HepG2 (cell line): ENCODE results near the gene PWWP2A. TPM values are rescaled to one million over a fixed set of nuclear protein-coding genes. Genes with fewer than 3 reads are reported as not detected.

Source experiments
- ARID2 ChIP-seq: sonication (generic); formaldehyde crosslinking; IDR thresholded peaks from 2 replicates; pipeline ENCODE4 v1.8.1; 2022; ENCODE audit warnings: mild to moderate bottlenecking, missing genetic modification reagents, borderline replicate concordance
- EZH2 ChIP-seq: conservative IDR thresholded peaks from 2 replicates; pipeline ENCODE4 v1.6.1; 2012; ENCODE audit warnings: mild to moderate bottlenecking, low read depth, low read length, moderate library complexity
- FOSL2 ChIP-seq: sonication (generic); formaldehyde crosslinking; IDR thresholded peaks from 2 replicates; pipeline ENCODE4 v1.4.0; 2020; ENCODE audit warnings: missing genetic modification reagents
- GATAD1 ChIP-seq: IDR thresholded peaks from 2 replicates; pipeline ENCODE4 v1.6.1; 2016; ENCODE audit warnings: missing genetic modification reagents, missing compliant biosample characterization
- HHEX ChIP-seq: IDR thresholded peaks from 2 replicates; pipeline ENCODE4 v1.6.1; 2016; ENCODE audit warnings: control low read depth
- HNRNPLL ChIP-seq: fragments of 200-400 bp; formaldehyde crosslinking; IDR thresholded peaks from 2 replicates; pipeline ENCODE4 v1.6.1; 2017; ENCODE audit warnings: mild to moderate bottlenecking, low read depth, low read length; ENCODE audit not compliant: poor library complexity, severe bottlenecking
- KDM3A ChIP-seq: IDR thresholded peaks from 2 replicates; pipeline ENCODE4 v1.6.1; 2018; ENCODE audit warnings: low read depth, missing compliant biosample characterization
- KLF12 ChIP-seq: sonication (generic); formaldehyde crosslinking; IDR thresholded peaks from 2 replicates; pipeline ENCODE4 v1.4.0; 2020; ENCODE audit warnings: missing genetic modification reagents, borderline replicate concordance
- KLF9 ChIP-seq: IDR thresholded peaks from 2 replicates; pipeline ENCODE4 v1.6.1; 2016; ENCODE audit warnings: low read depth
- MBNL3 ChIP-seq: fragments of 250-450 bp; sonication (Bioruptor Pico); conservative IDR thresholded peaks from 2 replicates; pipeline ENCODE4 v1.8.0; 2022; ENCODE audit warnings: mild to moderate bottlenecking, inconsistent platforms
- MEIS2 ChIP-seq: sonication (generic); formaldehyde crosslinking; IDR thresholded peaks from 2 replicates; pipeline ENCODE4 v1.9.0; 2021; ENCODE audit warnings: mild to moderate bottlenecking, missing genetic modification reagents
- RBM22 ChIP-seq: fragments of 200-400 bp; formaldehyde crosslinking; optimal IDR thresholded peaks from 2 replicates; pipeline ENCODE3; 2017; ENCODE audit warnings: mild to moderate bottlenecking, low read length, moderate library complexity
- RFX5 ChIP-seq: IDR thresholded peaks from 2 replicates; pipeline ENCODE4 v1.6.1; 2011; ENCODE audit warnings: low read depth, low read length, improper control_type of control experiment
- SYNCRIP ChIP-seq: fragments of 200-400 bp; formaldehyde crosslinking; IDR thresholded peaks from 2 replicates; pipeline ENCODE4 v1.6.1; 2018; ENCODE audit warnings: mild to moderate bottlenecking, low read depth, low read length; ENCODE audit not compliant: insufficient read depth
- TARDBP ChIP-seq: sonication (generic); formaldehyde crosslinking; IDR thresholded peaks from 2 replicates; pipeline ENCODE4 v1.8.0; 2022; ENCODE audit warnings: mild to moderate bottlenecking, missing genetic modification reagents
- ZFP36 ChIP-seq: fragments of 150-350 bp; IDR thresholded peaks from 2 replicates; pipeline ENCODE4 v1.6.1; 2018; ENCODE audit warnings: borderline replicate concordance, low read length, low read depth; ENCODE audit not compliant: partially characterized antibody
- ZMAT3 ChIP-seq: sonication (generic); formaldehyde crosslinking; conservative IDR thresholded peaks from 2 replicates; pipeline ENCODE4 v1.7.0; 2021; ENCODE audit warnings: missing genetic modification reagents
- polyA plus RNA-seq, 8 experiments: library from polyadenylated mRNA; depleted of rRNA in 3 of 8; stranded (reverse) in 7 of 8; unstranded in 1 of 8; fragments of >200 nt; fragmentation: Illumina TruSeq in 4 of 8; extraction: Trizol in 4 of 8; gene quantifications; 2 replicates each; pipeline versions ENCODE4 v1.2.1 to v1.2.3, GENCODE V29; 2011 to 2016; ENCODE audit warnings: low read depth in 4 of 8, missing spikeins in 1 of 8, mixed read lengths in 1 of 8; ENCODE audit not compliant: insufficient read depth in 1 of 8
- total RNA-seq, 5 experiments: library from RNA; depleted of rRNA; stranded (reverse); fragments of >200 nt; fragmentation: Illumina TruSeq; extraction: Trizol; gene quantifications; 2 replicates each; pipeline ENCODE4 v1.2.3, GENCODE V29; 2016; ENCODE audit warnings: low read depth in 1 of 5
- TF ChIP-seq, protein P1 (sequence below): sonication (generic); formaldehyde crosslinking; IDR thresholded peaks from 2 replicates; pipeline ENCODE4 v1.4.0; 2020; ENCODE audit warnings: mild to moderate bottlenecking, missing genetic modification reagents
- TF ChIP-seq, protein P2 (sequence below): sonication (generic); formaldehyde crosslinking; IDR thresholded peaks from 2 replicates; pipeline ENCODE4 v1.4.0; 2020; ENCODE audit warnings: mild to moderate bottlenecking, missing genetic modification reagents, borderline replicate concordance
- TF ChIP-seq, protein P3 (sequence below): sonication (generic); formaldehyde crosslinking; conservative IDR thresholded peaks from 2 replicates; pipeline ENCODE4 v1.4.0; 2020; ENCODE audit warnings: missing genetic modification reagents

Gene PWWP2A
- total and polyA plus RNA-seq, 2 of the 13 experiments (the other 11 are each of a cell fraction or from before 2014, with no cell fraction given): 7.3 to 16.9 TPM

DNA sequence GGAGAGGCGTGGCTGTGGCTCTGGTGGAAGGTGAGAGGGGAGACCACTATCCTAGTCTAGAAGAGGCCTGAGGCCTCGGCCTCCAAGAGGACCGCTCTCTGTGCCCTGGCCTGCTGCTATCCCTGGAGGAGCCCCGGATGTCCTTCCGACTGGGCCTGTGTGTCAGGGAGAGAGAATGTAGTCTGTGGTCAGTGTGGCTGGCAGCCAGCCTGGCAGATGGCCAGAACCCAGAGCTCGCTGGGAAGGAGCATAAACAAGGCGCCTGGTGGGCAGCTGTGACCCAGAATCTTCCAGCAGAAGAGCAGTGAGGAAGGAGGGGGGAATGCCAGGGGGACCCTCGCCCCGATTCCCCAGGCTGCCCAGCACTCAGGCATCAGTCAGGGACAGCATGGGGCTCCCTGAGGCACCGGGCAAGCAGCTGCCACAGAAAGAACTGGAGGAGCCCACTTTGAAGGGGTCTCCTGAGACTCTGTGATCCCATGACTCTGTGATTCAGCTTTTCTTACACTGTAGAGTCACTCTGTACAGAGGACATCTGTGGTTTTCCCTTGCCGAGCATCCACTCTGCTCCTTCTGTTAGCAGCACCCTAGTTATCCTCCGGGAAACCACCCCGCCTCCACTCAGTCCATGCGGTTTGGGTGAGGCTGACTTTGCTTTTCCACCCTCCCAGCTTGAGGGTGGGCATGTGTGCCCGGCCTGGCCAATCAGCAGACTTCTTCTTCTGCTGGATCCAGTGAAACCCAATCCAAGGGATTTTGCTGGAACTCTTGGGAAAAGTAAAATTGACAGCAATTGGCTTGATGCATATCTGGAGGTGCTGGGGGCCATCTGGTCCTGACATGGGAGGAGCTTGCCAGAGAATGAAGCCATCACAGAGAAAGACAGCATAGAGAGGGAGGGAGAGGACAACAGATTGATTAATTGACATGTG is 46.2 kb upstream of the PWWP2A start (continued):
- TF ChIP-seq, protein P1, sequence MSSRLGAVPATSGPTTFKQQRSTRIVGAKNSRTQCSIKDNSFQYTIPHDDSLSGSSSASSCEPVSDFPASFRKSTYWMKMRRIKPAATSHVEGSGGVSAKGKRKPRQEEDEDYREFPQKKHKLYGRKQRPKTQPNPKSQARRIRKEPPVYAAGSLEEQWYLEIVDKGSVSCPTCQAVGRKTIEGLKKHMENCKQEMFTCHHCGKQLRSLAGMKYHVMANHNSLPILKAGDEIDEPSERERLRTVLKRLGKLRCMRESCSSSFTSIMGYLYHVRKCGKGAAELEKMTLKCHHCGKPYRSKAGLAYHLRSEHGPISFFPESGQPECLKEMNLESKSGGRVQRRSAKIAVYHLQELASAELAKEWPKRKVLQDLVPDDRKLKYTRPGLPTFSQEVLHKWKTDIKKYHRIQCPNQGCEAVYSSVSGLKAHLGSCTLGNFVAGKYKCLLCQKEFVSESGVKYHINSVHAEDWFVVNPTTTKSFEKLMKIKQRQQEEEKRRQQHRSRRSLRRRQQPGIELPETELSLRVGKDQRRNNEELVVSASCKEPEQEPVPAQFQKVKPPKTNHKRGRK (CRISPR knock-in tag): no peak
- TF ChIP-seq SYNCRIP (no peak), EZH2 (no peak), ZFP36 (no peak), FOSL2 (CRISPR knock-in tag) (peak; percentile 77), ZMAT3 (CRISPR knock-in tag) (no peak), MEIS2 (no peak), HNRNPLL (no peak), HHEX (no peak), GATAD1 (no peak; the same call in 1 of the 2 replicates), ARID2 (no peak), TARDBP (CRISPR knock-in tag) (no peak), KLF9 (CRISPR knock-in tag) (no peak), RFX5 (no peak), MBNL3 (CRISPR knock-in tag) (no peak), RBM22 (no peak), KLF12 (CRISPR knock-in tag) (no peak), KDM3A (CRISPR knock-in tag) (no peak)
- TF ChIP-seq, protein P2, sequence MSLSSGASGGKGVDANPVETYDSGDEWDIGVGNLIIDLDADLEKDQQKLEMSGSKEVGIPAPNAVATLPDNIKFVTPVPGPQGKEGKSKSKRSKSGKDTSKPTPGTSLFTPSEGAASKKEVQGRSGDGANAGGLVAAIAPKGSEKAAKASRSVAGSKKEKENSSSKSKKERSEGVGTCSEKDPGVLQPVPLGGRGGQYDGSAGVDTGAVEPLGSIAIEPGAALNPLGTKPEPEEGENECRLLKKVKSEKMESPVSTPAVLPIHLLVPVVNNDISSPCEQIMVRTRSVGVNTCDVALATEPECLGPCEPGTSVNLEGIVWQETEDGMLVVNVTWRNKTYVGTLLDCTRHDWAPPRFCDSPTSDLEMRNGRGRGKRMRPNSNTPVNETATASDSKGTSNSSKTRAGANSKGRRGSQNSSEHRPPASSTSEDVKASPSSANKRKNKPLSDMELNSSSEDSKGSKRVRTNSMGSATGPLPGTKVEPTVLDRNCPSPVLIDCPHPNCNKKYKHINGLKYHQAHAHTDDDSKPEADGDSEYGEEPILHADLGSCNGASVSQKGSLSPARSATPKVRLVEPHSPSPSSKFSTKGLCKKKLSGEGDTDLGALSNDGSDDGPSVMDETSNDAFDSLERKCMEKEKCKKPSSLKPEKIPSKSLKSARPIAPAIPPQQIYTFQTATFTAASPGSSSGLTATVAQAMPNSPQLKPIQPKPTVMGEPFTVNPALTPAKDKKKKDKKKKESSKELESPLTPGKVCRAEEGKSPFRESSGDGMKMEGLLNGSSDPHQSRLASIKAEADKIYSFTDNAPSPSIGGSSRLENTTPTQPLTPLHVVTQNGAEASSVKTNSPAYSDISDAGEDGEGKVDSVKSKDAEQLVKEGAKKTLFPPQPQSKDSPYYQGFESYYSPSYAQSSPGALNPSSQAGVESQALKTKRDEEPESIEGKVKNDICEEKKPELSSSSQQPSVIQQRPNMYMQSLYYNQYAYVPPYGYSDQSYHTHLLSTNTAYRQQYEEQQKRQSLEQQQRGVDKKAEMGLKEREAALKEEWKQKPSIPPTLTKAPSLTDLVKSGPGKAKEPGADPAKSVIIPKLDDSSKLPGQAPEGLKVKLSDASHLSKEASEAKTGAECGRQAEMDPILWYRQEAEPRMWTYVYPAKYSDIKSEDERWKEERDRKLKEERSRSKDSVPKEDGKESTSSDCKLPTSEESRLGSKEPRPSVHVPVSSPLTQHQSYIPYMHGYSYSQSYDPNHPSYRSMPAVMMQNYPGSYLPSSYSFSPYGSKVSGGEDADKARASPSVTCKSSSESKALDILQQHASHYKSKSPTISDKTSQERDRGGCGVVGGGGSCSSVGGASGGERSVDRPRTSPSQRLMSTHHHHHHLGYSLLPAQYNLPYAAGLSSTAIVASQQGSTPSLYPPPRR (CRISPR knock-in tag): no peak
- TF ChIP-seq, protein P3, sequence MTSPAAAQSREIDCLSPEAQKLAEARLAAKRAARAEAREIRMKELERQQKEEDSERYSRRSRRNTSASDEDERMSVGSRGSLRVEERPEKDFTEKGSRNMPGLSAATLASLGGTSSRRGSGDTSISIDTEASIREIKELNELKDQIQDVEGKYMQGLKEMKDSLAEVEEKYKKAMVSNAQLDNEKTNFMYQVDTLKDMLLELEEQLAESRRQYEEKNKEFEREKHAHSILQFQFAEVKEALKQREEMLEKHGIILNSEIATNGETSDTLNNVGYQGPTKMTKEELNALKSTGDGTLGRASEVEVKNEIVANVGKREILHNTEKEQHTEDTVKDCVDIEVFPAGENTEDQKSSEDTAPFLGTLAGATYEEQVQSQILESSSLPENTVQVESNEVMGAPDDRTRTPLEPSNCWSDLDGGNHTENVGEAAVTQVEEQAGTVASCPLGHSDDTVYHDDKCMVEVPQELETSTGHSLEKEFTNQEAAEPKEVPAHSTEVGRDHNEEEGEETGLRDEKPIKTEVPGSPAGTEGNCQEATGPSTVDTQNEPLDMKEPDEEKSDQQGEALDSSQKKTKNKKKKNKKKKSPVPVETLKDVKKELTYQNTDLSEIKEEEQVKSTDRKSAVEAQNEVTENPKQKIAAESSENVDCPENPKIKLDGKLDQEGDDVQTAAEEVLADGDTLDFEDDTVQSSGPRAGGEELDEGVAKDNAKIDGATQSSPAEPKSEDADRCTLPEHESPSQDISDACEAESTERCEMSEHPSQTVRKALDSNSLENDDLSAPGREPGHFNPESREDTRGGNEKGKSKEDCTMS: no peak
